Retinal pigment epithelial cell (primary cell): ENCODE measurements around the gene TMC6.

Experiments
- DNase-seq: peaks from one replicate; pipeline ENCODE4 v3.0.0-alpha.2; 2010; ENCODE audit warnings: low read depth
- H3K4me3 ChIP-seq: 2 replicates; pipeline ENCODE4 v1.5.1; 2011; ENCODE audit warnings: mild to moderate bottlenecking, low read length, control low read depth, moderate library complexity
- CTCF ChIP-seq: conservative IDR thresholded peaks from 2 replicates; pipeline ENCODE4 v1.5.1; 2011; ENCODE audit warnings: low read depth, low read length, control low read depth, inconsistent platforms

TMC6 gene

GRCh38 chr17:78123258-78123929 lies 5.2 kb downstream of the TMC6 start:
- H3K4me3 ChIP-seq = no peak overlapping the region
- no peak for TF ChIP-seq CTCF
- DNase-seq = no peak

GRCh38 chr17:78122931-78123249 lies 5.7 kb downstream of the TMC6 start:
- no peak overlapping the region for H3K4me3 ChIP-seq
- DNase-seq = no peak
- TF ChIP-seq CTCF = no peak

GRCh38 chr17:78122216-78122930 lies 6.2 kb downstream of the TMC6 start:
- no peak for DNase-seq
- TF ChIP-seq CTCF = no peak
- H3K4me3 ChIP-seq = no peak overlapping the region

- no peak overlapping the region for H3K4me3 ChIP-seq
- TF ChIP-seq CTCF = no peak
- no peak for DNase-seq
Measured at GRCh38 chr17:78121801-78122215, 6.7 kb downstream of the TMC6 start.

GRCh38 chr17:78120971-78121800 lies 7.4 kb downstream of the TMC6 start:
- TF ChIP-seq CTCF = no peak
- no peak for DNase-seq
- H3K4me3 ChIP-seq = no peak overlapping the region

GRCh38 chr17:78120537-78120936 lies 8.0 kb downstream of the TMC6 start:
- DNase-seq = no peak
- H3K4me3 ChIP-seq = no peak overlapping the region
- no peak for TF ChIP-seq CTCF

- DNase-seq = no peak
- H3K4me3 ChIP-seq = no peak overlapping the region
- no peak for TF ChIP-seq CTCF
Measured at GRCh38 chr17:78118801-78119241, 9.7 kb downstream of the TMC6 start.
